Upper lobe of left lung (tissue), 4 donors: ENCODE data around the gene NR5A1.

Experiments
- POLR2A ChIP-seq, 4 donors: fragments of 450-650 bp; IDR thresholded peaks; one replicate each; pipeline ENCODE4 v1.5.1; 2016 to 2017; ENCODE audit warnings: antibody characterized with exemption in 4 of 4, mild to moderate bottlenecking in 2 of 4
- TF ChIP-seq, protein P1 (sequence below), 6 experiments: fragments of 450-650 bp in 4 of 6; fragments of 200-600 bp in 2 of 6; sonication (generic) in 2 of 6; IDR thresholded peaks; one replicate each; pipeline ENCODE4 v1.5.1; 2016 to 2019; ENCODE audit warnings: antibody characterized with exemption in 6 of 6

GRCh38 chr9:124485936-124486335 is 21.3 kb downstream of the NR5A1 start:
- TF ChIP-seq, protein P1, sequence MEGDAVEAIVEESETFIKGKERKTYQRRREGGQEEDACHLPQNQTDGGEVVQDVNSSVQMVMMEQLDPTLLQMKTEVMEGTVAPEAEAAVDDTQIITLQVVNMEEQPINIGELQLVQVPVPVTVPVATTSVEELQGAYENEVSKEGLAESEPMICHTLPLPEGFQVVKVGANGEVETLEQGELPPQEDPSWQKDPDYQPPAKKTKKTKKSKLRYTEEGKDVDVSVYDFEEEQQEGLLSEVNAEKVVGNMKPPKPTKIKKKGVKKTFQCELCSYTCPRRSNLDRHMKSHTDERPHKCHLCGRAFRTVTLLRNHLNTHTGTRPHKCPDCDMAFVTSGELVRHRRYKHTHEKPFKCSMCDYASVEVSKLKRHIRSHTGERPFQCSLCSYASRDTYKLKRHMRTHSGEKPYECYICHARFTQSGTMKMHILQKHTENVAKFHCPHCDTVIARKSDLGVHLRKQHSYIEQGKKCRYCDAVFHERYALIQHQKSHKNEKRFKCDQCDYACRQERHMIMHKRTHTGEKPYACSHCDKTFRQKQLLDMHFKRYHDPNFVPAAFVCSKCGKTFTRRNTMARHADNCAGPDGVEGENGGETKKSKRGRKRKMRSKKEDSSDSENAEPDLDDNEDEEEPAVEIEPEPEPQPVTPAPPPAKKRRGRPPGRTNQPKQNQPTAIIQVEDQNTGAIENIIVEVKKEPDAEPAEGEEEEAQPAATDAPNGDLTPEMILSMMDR (IDR thresholded peaks at IDR 0.05): no peak
- TF ChIP-seq POLR2A (IDR thresholded peaks at IDR 0.05): no peak
